MM.1S (cell line): ENCODE measurements around the gene ARAP3.

Experiments
- DNase-seq: peaks from one replicate; pipeline ENCODE4 v3.0.0-alpha.2; 2015
- H2AFZ ChIP-seq: fragments of 300-600 bp; sonication (generic); 2 replicates; pipeline ENCODE4 v1.6.0; 2016; ENCODE audit warnings: antibody characterized with exemption, low read length
- H3F3A ChIP-seq: fragments of 300-600 bp; sonication (generic); 2 replicates; pipeline ENCODE4 v1.6.1; 2016; ENCODE audit warnings: mild to moderate bottlenecking, antibody characterized with exemption, low read length, moderate library complexity, mixed read lengths; ENCODE audit not compliant: insufficient read depth
- H3K27ac ChIP-seq: fragments of 300-600 bp; sonication (generic); 2 replicates; pipeline ENCODE4 v1.5.1; 2016; ENCODE audit warnings: mild to moderate bottlenecking, low read length
- H3K27me3 ChIP-seq: fragments of 300-600 bp; sonication (generic); replicated peaks from 2 replicates; pipeline ENCODE4 v1.6.0; 2016; ENCODE audit warnings: low read length; ENCODE audit not compliant: insufficient read depth
- H3K36me3 ChIP-seq: fragments of 300-600 bp; sonication (generic); replicated peaks from 2 replicates; pipeline ENCODE4 v1.6.1; 2016; ENCODE audit warnings: mild to moderate bottlenecking, low read length, mixed read lengths; ENCODE audit not compliant: insufficient read depth
- H3K4me1 ChIP-seq: fragments of 300-600 bp; sonication (generic); 2 replicates; pipeline ENCODE4 v1.6.1; 2016; ENCODE audit warnings: low read length, mixed read lengths
- H3K4me2 ChIP-seq: fragments of 300-600 bp; sonication (generic); 2 replicates; pipeline ENCODE4 v1.6.0; 2016; ENCODE audit warnings: low read depth, low read length
- H3K4me3 ChIP-seq: fragments of 300-600 bp; sonication (generic); 2 replicates; pipeline ENCODE4 v1.5.1; 2016; ENCODE audit warnings: low read length, mixed read lengths
- H3K79me2 ChIP-seq: fragments of 300-600 bp; sonication (generic); 2 replicates; pipeline ENCODE4 v1.6.1; 2016; ENCODE audit warnings: mixed run types, low read length, mixed read lengths
- H3K9ac ChIP-seq: fragments of 300-600 bp; sonication (generic); 2 replicates; pipeline ENCODE4 v1.6.1; 2016; ENCODE audit warnings: low read length, mixed read lengths
- H3K9me2 ChIP-seq: fragments of 300-600 bp; sonication (generic); replicated peaks from 2 replicates; pipeline ENCODE4 v1.6.1; 2016; ENCODE audit warnings: mild to moderate bottlenecking, low read length, mixed read lengths; ENCODE audit not compliant: insufficient read depth
- H3K9me3 ChIP-seq: fragments of 300-600 bp; sonication (generic); replicated peaks from 2 replicates; pipeline ENCODE4 v1.6.1; 2016; ENCODE audit warnings: mild to moderate bottlenecking, low read length, mixed read lengths; ENCODE audit not compliant: insufficient read depth
- H4K20me1 ChIP-seq: fragments of 300-600 bp; sonication (generic); 2 replicates; pipeline ENCODE4 v1.6.1; 2016; ENCODE audit warnings: mild to moderate bottlenecking, low read length, moderate library complexity, mixed read lengths; ENCODE audit not compliant: insufficient read depth
- CTCF ChIP-seq: fragments of 300-600 bp; sonication (generic); IDR thresholded peaks from 2 replicates; pipeline ENCODE4 v1.5.1; 2016; ENCODE audit warnings: antibody characterized with exemption, low read length, mixed read lengths
- EZH2 ChIP-seq: fragments of 300-600 bp; sonication (generic); optimal IDR thresholded peaks from 2 replicates; pipeline ENCODE3; 2017; ENCODE audit warnings: low read depth, mild to moderate bottlenecking, antibody characterized with exemption, low read length, mixed read lengths
- EZH2phosphoT487 ChIP-seq: fragments of 300-600 bp; sonication (generic); IDR thresholded peaks from 2 replicates; pipeline ENCODE4 v1.6.1; 2018; ENCODE audit warnings: antibody characterized with exemption, low read length

The ARAP3 gene

GRCh38 chr5:141705469-141705868, 23.4 kb upstream of the ARAP3 start:
- H3K4me2 ChIP-seq = no peak overlapping the region
- H2AFZ ChIP-seq = no peak overlapping the region
- no peak overlapping the region for H3K4me3 ChIP-seq
- no peak overlapping the region for H3K9ac ChIP-seq
- peaks cover 15% of the 10 kb centered on the region for H3K4me1 ChIP-seq
- H3K9me3 ChIP-seq = no peaks in the 10 kb centered on the region
- H3K79me2 ChIP-seq = no peaks in the 10 kb centered on the region
- TF ChIP-seq EZH2phosphoT487 (no peak), EZH2 (no peak), CTCF (no peak)
- no peaks in the 10 kb centered on the region for H3K27me3 ChIP-seq
- DNase-seq = no peak
- H3F3A ChIP-seq = no peaks in the 10 kb centered on the region
- no peaks in the 10 kb centered on the region for H3K36me3 ChIP-seq
- no peaks in the 10 kb centered on the region for H3K9me2 ChIP-seq
- H4K20me1 ChIP-seq = no peaks in the 10 kb centered on the region
- H3K27ac ChIP-seq = no peak overlapping the region

DNA sequence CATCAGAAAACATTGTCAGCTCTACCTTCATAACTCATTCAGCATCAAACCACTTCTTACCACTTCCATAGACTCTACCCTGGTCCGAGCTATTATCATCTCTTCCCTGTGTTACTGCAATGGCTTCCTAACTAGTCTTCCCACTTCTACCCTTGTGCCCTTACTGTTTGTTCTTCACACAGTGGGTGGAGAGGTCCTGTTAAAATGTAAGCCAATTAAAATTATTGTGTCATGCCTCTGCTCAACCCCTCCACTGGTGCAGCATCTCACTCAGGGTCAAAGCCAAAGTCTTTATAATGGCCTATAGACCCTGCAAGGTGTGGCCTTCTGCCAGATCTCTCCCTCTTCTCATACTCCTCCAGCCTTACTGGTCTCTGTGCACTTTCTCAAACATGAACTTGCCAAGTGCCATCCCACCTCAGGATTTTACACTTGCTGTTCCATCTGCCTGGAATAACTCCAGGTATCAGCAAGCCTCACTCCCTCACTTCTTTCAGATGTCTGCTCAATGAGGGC, 22.8 kb upstream of the ARAP3 start:
- no peaks in the 10 kb centered on the region for H3K9me3 ChIP-seq
- H4K20me1 ChIP-seq = no peaks in the 10 kb centered on the region
- DNase-seq = no peak
- peaks cover 15% of the 10 kb centered on the region for H3K4me1 ChIP-seq
- H3F3A ChIP-seq = no peaks in the 10 kb centered on the region
- TF ChIP-seq CTCF (no peak), EZH2phosphoT487 (no peak), EZH2 (no peak)
- no peaks in the 10 kb centered on the region for H3K79me2 ChIP-seq
- H2AFZ ChIP-seq = no peak overlapping the region
- no peak overlapping the region for H3K9ac ChIP-seq
- H3K36me3 ChIP-seq = no peaks in the 10 kb centered on the region
- H3K27ac ChIP-seq = no peak overlapping the region
- H3K4me2 ChIP-seq = no peak overlapping the region
- H3K9me2 ChIP-seq = no peaks in the 10 kb centered on the region
- no peaks in the 10 kb centered on the region for H3K27me3 ChIP-seq
- H3K4me3 ChIP-seq = no peak overlapping the region

GRCh38 chr5:141703133-141703561, 21.1 kb upstream of the ARAP3 start:
- H3F3A ChIP-seq = no peaks in the 10 kb centered on the region
- no peaks in the 10 kb centered on the region for H3K79me2 ChIP-seq
- peaks cover 15% of the 10 kb centered on the region for H3K4me1 ChIP-seq
- TF ChIP-seq CTCF (no peak), EZH2 (no peak), EZH2phosphoT487 (no peak)
- H2AFZ ChIP-seq = no peak overlapping the region
- H3K27me3 ChIP-seq = no peaks in the 10 kb centered on the region
- H3K4me3 ChIP-seq = no peak overlapping the region
- no peak overlapping the region for H3K9ac ChIP-seq
- H3K27ac ChIP-seq = no peak overlapping the region
- H3K9me3 ChIP-seq = no peaks in the 10 kb centered on the region
- no peak overlapping the region for H3K4me2 ChIP-seq
- H4K20me1 ChIP-seq = no peaks in the 10 kb centered on the region
- H3K36me3 ChIP-seq = no peaks in the 10 kb centered on the region
- H3K9me2 ChIP-seq = no peaks in the 10 kb centered on the region
- no peak for DNase-seq
